Measurements from ENCODE around the gene MTUS2.

GRCh38 chr13:29038700-29039099 is 218.6 kb downstream of the MTUS2 start:
- no peak for TF ChIP-seq CTCF (IDR thresholded peaks at IDR 0.05)
- no peak for TF ChIP-seq POLR2A (IDR thresholded peaks at IDR 0.05)

All from body of pancreas (tissue), 4 donors.